T-cell (primary cell): ENCODE results near the gene DYSF. TPM values are rescaled to one million over a fixed set of nuclear protein-coding genes. Genes with fewer than 3 reads are reported as not detected.

Experiments
- ATAC-seq, 4 experiments: fragments of 200-7000 bp in 3 of 4; fragments of 150-1000 bp in 1 of 4; cut with Tn5 transposase; replicated peaks in 1 of 4; 1 replicate in 3 of 4; 2 replicates in 1 of 4; pipeline ENCODE4 v1.10.0; 2021; ENCODE audit warnings: moderate library complexity in 3 of 4, mild to moderate bottlenecking in 2 of 4, moderate number of reproducible peaks in 1 of 4
- CTCF ChIA-PET, 2 donors: fragments of 300-600 bp; sonication (Branson Sonifier 250); formaldehyde crosslinking; loops; one replicate each; lab custom pipeline; 2022; ENCODE audit warnings: antibody characterized with exemption in 2 of 2; lab: Charles Lee
- POLR2A ChIA-PET, 2 donors: fragments of 300-600 bp; sonication (Branson Sonifier 250); formaldehyde crosslinking; loops; one replicate each; lab custom pipeline; 2022; ENCODE audit warnings: antibody characterized with exemption in 2 of 2; lab: Charles Lee
- DNase-seq, 35 experiments: peaks; one replicate each; pipeline versions ENCODE4 v3.0.0 to v3.0.0-alpha.2; 2013 to 2023
- H3K27ac ChIP-seq: one replicate; pipeline ENCODE4 v1.5.1; 2013; ENCODE audit warnings: low read length
- H3K27me3 ChIP-seq, 2 experiments: replicated peaks in 1 of 2; 1 replicate in 1 of 2; 2 replicates in 1 of 2; pipeline versions ENCODE4 v1.6.1 to v1.7.0; 2013; ENCODE audit warnings: low read length in 1 of 2, mixed read lengths in 1 of 2; ENCODE audit not compliant: control insufficient read depth in 2 of 2, insufficient read depth in 2 of 2; ENCODE audit errors: extremely low read depth in 1 of 2
- H3K36me3 ChIP-seq, 2 donors: 1 replicate in 1 of 2; 2 replicates in 1 of 2; pipeline versions ENCODE4 v1.6.1 to v1.7.0; 2013; ENCODE audit warnings: low read length in 1 of 2; ENCODE audit not compliant: control insufficient read depth in 2 of 2, insufficient read depth in 1 of 2; ENCODE audit errors: extremely low read depth in 1 of 2
- H3K4me1 ChIP-seq, 2 experiments: 1 replicate in 1 of 2; 2 replicates in 1 of 2; pipeline versions ENCODE4 v1.6.1 to v1.7.0; 2013; ENCODE audit warnings: low read length in 2 of 2, mixed read lengths in 1 of 2; ENCODE audit not compliant: insufficient read depth in 2 of 2, control insufficient read depth in 1 of 2; ENCODE audit errors: extremely low read depth in 1 of 2
- H3K4me3 ChIP-seq, 2 donors: 1 replicate in 1 of 2; 2 replicates in 1 of 2; pipeline versions ENCODE4 v1.5.1 to v1.7.0; 2013; ENCODE audit warnings: mild to moderate bottlenecking in 2 of 2, low read length in 1 of 2, moderate library complexity in 1 of 2; ENCODE audit not compliant: control insufficient read depth in 1 of 2; ENCODE audit errors: extremely low read depth in 1 of 2
- H3K9me3 ChIP-seq: 2 replicates; pipeline ENCODE4 v1.7.0; 2013
- H3K27ac Mint-ChIP-seq, 2 donors: one replicate each; pipeline ENCODE4 v1.8.0; 2020 to 2021; ENCODE audit warnings: mild to moderate bottlenecking in 2 of 2, mixed read lengths in 2 of 2
- H3K27me3 Mint-ChIP-seq, 2 donors: one replicate each; pipeline ENCODE4 v1.8.0; 2021 to 2022; ENCODE audit warnings: mixed read lengths in 2 of 2
- H3K36me3 Mint-ChIP-seq: one replicate; pipeline ENCODE4 v1.8.0; 2021; ENCODE audit warnings: mixed read lengths
- H3K4me1 Mint-ChIP-seq, 3 donors: one replicate each; pipeline ENCODE4 v1.8.0; 2020 to 2022; ENCODE audit warnings: mixed read lengths in 3 of 3, mild to moderate bottlenecking in 1 of 3
- H3K4me3 Mint-ChIP-seq, 3 donors: one replicate each; pipeline ENCODE4 v1.8.0; 2020 to 2022; ENCODE audit warnings: mild to moderate bottlenecking in 3 of 3, mixed read lengths in 3 of 3, moderate library complexity in 3 of 3
- H3K9me3 Mint-ChIP-seq, 3 donors: one replicate each; pipeline ENCODE4 v1.8.0; 2020 to 2022; ENCODE audit warnings: mixed read lengths in 3 of 3
- WGBS: methylation state at CpG from one replicate; pipeline ENCODE4 v1.1.5; 2013; ENCODE audit warnings: missing lambda C conversion rate; ENCODE audit not compliant: insufficient coverage; 5-methylcytosine and 5-hydroxymethylcytosine counted together
- total RNA-seq, 35 experiments: library from RNA in 6 of 35; stranded (reverse) in 6 of 35; fragments of 120-200 nt in 1 of 35; gene quantifications; one replicate each; pipeline versions ENCODE4 v1.2.1 to v1.2.4 and lab custom pipeline; 2013 to 2026

DYSF gene
- total RNA-seq, 5 donors from 2014 or later (not counting 1 experiment from before 2014, with no cell fraction given): 0.56 to 3.4 (median 1.9) TPM

DNA sequence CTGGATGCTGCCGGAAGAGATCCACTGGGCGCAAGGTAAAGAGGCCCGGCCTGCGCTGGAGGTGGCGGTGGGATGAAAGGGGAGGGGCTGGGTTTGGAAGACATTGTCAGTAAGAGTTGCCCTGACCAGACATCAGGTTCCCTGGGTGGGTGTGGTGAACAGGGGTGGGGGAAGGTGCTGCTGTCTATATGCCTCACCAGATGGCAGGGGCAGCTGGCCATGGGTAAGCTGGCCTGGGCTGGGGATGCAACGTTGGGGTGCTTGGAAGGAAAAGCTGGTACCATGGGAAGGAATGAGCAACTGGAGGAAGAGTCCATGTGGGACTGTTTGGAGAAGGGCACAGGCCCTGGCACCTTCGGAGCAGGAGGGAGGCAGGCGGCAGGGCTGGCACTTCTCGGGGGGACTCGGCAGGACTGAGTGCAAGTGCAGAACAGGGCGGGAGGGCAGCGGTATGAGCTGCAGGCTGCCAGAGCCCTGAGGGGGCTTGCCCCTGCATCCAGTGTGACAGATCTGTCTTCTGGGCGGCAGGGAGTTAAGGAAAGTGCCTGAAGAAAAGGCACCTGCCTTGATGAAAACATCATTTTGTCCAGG, 146.4 kb downstream of the DYSF start:
- POLR2A ChIA-PET: no interaction called here
- H3K4me1 Mint-ChIP-seq: peaks cover 3 to 4% (median 3%) of the 10 kb centered on the region in 3 donors
- no peak overlapping the region for H3K27ac Mint-ChIP-seq
- DNase-seq: no peak
- H3K36me3 ChIP-seq: no peaks in the 10 kb centered on the region
- H3K27me3 ChIP-seq: peaks cover 0 to 42% of the 10 kb centered on the region in 2 experiments
- no peak for ATAC-seq
- no peak overlapping the region for H3K27ac ChIP-seq
- H3K4me1 ChIP-seq: no peaks in the 10 kb centered on the region
- CTCF ChIA-PET: no interaction called here
- H3K9me3 Mint-ChIP-seq: no peaks in the 10 kb centered on the region
- H3K9me3 ChIP-seq: no peaks in the 10 kb centered on the region
- no peak overlapping the region for H3K4me3 Mint-ChIP-seq
- WGBS: 86% methylated on average over 11 of the region's 13 CpGs
- no peak overlapping the region for H3K4me3 ChIP-seq
- H3K27me3 Mint-ChIP-seq: peaks cover 19 to 23% of the 10 kb centered on the region in 2 donors
- H3K36me3 Mint-ChIP-seq: no peaks in the 10 kb centered on the region

DNA sequence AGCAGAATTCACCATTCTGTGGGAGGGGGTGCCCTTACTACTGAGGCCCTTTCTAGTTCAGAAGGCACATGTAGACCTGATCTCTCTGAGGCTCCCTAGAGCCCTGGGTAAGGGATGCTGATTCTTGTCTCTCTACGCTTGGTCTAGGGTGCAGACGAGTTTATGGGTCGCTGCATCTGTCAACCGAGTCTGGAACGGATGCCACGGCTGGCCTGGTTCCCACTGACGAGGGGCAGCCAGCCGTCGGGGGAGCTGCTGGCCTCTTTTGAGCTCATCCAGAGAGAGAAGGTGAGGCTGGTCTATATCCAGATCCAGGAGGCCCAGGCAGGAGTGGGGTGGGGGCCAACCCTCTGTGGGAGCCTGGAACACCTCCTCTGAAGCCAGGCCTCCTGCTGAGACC, 147.2 kb downstream of the DYSF start:
- H3K4me3 ChIP-seq: no peak overlapping the region
- H3K4me1 Mint-ChIP-seq: peaks cover 7 to 10% (median 7%) of the 10 kb centered on the region in 3 donors
- no peak overlapping the region for H3K4me3 Mint-ChIP-seq
- H3K27me3 ChIP-seq: peaks cover 0 to 50% of the 10 kb centered on the region in 2 experiments
- DNase-seq: no peak
- POLR2A ChIA-PET: no interaction called here
- no peaks in the 10 kb centered on the region for H3K4me1 ChIP-seq
- H3K27ac Mint-ChIP-seq: no peak overlapping the region
- 85% methylated on average over 9 of the region's 9 CpGs for WGBS
- no peaks in the 10 kb centered on the region for H3K36me3 Mint-ChIP-seq
- CTCF ChIA-PET: no interaction called here
- H3K27me3 Mint-ChIP-seq: peaks cover 23 to 28% of the 10 kb centered on the region in 2 donors
- H3K9me3 ChIP-seq: no peaks in the 10 kb centered on the region
- H3K27ac ChIP-seq: no peak overlapping the region
- ATAC-seq: no peak
- H3K36me3 ChIP-seq: no peaks in the 10 kb centered on the region
- H3K9me3 Mint-ChIP-seq: no peaks in the 10 kb centered on the region

DNA sequence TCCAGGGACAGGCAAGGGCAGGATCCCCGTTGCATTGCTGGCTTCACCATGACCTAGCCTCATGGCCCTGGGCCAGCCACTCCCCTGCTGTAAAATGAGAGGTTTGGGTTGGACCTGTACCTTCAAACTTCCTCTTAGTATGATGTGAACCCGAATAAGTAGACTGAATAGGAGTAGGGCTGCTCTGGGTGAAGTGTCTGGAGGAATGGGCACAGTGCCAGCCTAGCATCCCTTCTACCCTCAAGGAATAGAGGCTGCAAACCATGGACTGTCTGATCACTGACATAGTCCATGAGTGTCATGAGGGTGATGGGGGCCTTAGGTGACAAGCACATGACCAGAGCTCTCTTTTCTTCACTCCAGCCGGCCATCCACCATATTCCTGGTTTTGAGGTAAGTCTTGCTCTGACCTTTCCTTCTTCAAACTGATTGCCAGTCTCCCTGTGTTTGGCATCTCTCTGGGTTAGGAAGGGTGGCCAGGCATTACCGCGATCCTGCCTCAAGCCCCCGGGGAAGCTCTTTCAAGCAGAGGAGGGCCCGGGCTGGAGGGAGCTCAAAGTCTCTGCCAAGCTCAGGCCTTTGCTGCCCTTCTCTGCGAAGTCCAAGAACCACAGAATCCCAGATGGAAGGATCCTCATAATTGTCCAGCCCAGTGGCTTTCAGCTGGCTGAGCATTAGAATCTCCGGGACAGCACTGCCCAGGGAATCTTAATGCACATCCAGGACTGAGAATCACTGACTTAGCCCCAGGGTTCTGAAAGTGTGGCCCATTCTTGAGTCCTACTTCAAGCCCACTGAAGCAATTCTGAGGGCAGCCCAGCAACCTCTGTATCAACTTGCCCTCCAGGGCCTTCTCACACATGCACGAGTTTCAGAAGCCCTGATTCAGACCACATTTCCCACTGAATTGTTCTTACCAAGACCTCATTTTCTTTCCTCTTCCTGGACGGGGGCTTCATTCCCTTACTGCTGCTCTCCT, 148.1 kb downstream of the DYSF start:
- no peak for ATAC-seq
- Histone ChIP-seq H3K9me3 (no peaks in the 10 kb centered on the region), H3K4me3 (no peak overlapping the region), H3K27ac (no peak overlapping the region), H3K27me3 (peaks cover 0 to 52% of the 10 kb centered on the region in 2 experiments), H3K4me1 (no peaks in the 10 kb centered on the region), H3K36me3 (no peaks in the 10 kb centered on the region)
- no peaks in the 10 kb centered on the region for H3K9me3 Mint-ChIP-seq
- DNase-seq: no peak
- 84% methylated on average over 7 of the region's 11 CpGs for WGBS
- H3K4me1 Mint-ChIP-seq: peaks cover 7 to 10% (median 7%) of the 10 kb centered on the region in 3 donors
- no peak overlapping the region for H3K27ac Mint-ChIP-seq
- CTCF ChIA-PET: no interaction called here
- no peak overlapping the region for H3K4me3 Mint-ChIP-seq
- POLR2A ChIA-PET: no interaction called here
- no peaks in the 10 kb centered on the region for H3K36me3 Mint-ChIP-seq
- peaks cover 23 to 34% of the 10 kb centered on the region in 2 donors for H3K27me3 Mint-ChIP-seq

DNA sequence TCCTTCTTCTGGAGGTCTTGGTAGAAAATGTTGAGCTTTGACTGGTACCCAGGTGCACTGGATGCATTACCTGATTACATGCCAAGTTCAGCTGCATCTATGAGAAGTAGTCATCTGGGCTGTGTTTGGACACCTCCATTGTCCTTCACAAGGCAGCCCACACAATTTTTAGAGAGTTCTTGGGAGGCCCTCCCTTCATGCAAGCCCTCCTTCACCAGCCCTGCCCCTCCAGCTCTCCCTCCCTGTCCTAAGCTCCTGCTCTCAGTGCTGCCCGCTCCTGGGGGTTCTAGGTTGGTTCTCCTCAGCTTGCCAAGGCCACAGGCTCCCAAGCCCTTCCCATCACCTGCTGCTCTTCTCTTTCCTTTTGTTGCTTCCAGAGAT, 148.7 kb downstream of the DYSF start:
- CTCF ChIA-PET: no interaction called here
- Histone ChIP-seq H3K4me3 (no peak overlapping the region), H3K27me3 (peaks cover 0 to 47% of the 10 kb centered on the region in 2 experiments), H3K4me1 (no peaks in the 10 kb centered on the region), H3K9me3 (no peaks in the 10 kb centered on the region), H3K27ac (no peak overlapping the region), H3K36me3 (no peaks in the 10 kb centered on the region)
- Mint-ChIP-seq H3K27me3 (peaks cover 20 to 34% of the 10 kb centered on the region in 2 donors), H3K27ac (no peak overlapping the region), H3K4me3 (no peak overlapping the region), H3K4me1 (peaks cover 7 to 10% (median 7%) of the 10 kb centered on the region in 3 donors), H3K36me3 (no peaks in the 10 kb centered on the region), H3K9me3 (no peaks in the 10 kb centered on the region)
- POLR2A ChIA-PET: no interaction called here
- 86% methylated on average over 1 of the region's 1 CpG for WGBS
- no peak for ATAC-seq
- DNase-seq: no peak

DNA sequence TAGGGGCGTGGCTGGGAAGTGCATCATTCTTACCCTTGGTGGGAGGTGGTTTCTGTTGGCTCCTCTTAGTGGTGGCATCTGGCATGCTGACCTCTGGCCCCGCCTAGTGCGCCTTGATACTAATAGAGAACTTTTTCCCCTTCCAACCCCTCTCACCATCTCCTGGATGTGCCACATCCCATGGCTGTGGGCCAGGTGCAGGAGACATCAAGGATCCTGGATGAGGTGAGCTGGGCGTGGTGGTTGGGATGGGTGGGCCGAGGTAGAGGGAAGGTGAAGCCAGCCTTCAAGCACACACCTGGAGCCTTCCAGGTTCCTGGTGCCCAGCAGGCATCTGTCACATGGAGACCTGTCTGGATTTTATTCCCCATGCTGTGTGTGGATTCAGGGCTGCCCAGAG, 149.2 kb downstream of the DYSF start:
- ChIA-PET CTCF (no interaction called here), POLR2A (no interaction called here)
- 80% methylated on average over 1 of the region's 5 CpGs for WGBS
- H3K4me1 Mint-ChIP-seq: peaks cover 7 to 10% (median 7%) of the 10 kb centered on the region in 3 donors
- no peak overlapping the region for H3K27ac Mint-ChIP-seq
- Histone ChIP-seq H3K4me1 (no peaks in the 10 kb centered on the region), H3K27me3 (peaks cover 0 to 43% of the 10 kb centered on the region in 2 experiments), H3K36me3 (no peaks in the 10 kb centered on the region), H3K27ac (no peak overlapping the region), H3K4me3 (no peak overlapping the region), H3K9me3 (no peaks in the 10 kb centered on the region)
- H3K4me3 Mint-ChIP-seq: no peak overlapping the region
- peaks cover 24 to 34% of the 10 kb centered on the region in 2 donors for H3K27me3 Mint-ChIP-seq
- H3K36me3 Mint-ChIP-seq: no peaks in the 10 kb centered on the region
- ATAC-seq (no peak), DNase-seq (no peak)
- H3K9me3 Mint-ChIP-seq: no peaks in the 10 kb centered on the region

DNA sequence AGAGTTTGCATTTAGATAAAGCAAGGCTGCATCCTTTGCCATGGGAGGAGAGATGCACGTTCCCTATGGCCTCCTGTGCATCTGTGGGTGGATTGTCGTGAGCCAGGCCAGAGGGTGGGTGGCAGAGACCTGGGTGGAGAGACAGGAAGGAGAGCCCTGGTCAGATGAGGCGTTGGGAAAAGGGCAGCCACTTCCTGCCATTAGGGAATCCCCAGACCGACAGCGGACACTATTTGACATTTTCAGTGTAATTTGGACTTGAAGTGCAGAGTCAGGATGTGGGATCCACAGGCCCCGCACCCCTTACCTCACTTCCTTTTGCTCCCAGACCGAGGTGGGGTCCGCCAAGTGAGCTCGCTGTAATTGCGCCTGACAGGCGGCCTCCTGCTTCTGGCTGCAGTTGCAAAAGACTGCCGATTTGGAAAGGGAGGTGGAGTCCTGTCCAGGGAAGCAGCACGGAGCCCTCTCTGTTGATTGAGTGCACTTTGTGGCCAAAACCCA, 150.0 kb downstream of the DYSF start:
- no peak overlapping the region for H3K4me3 Mint-ChIP-seq
- Histone ChIP-seq H3K27me3 (peaks cover 0 to 40% of the 10 kb centered on the region in 2 experiments), H3K4me1 (no peaks in the 10 kb centered on the region), H3K9me3 (no peaks in the 10 kb centered on the region), H3K36me3 (no peaks in the 10 kb centered on the region), H3K27ac (no peak overlapping the region), H3K4me3 (no peak overlapping the region)
- peaks cover 7 to 10% (median 7%) of the 10 kb centered on the region in 3 donors for H3K4me1 Mint-ChIP-seq
- H3K27me3 Mint-ChIP-seq: peaks cover 29 to 34% of the 10 kb centered on the region in 2 donors
- no peaks in the 10 kb centered on the region for H3K9me3 Mint-ChIP-seq
- CTCF ChIA-PET: no interaction called here
- H3K27ac Mint-ChIP-seq: no peak overlapping the region
- WGBS: 28% methylated on average over 7 of the region's 13 CpGs
- H3K36me3 Mint-ChIP-seq: no peaks in the 10 kb centered on the region
- DNase-seq (no peak), ATAC-seq (no peak)
- POLR2A ChIA-PET: no interaction called here
